Hepatocyte (in vitro differentiated cells): ENCODE results near the gene DOCK3. TPM values are rescaled to one million over a fixed set of nuclear protein-coding genes. Genes with fewer than 3 reads are reported as not detected.
"Not testable (repeated sequence)": the region's sequence is repeated elsewhere in the genome, so short reads cannot be mapped to it uniquely, and the experiment has no call there.

Experiments used
- DNase-seq: peaks from one replicate; pipeline ENCODE4 v3.0.0-alpha.2; 2016; ENCODE audit warnings: low spot score
- H2AFZ ChIP-seq: fragments of 200-600 bp; sonication (generic); 2 replicates; pipeline ENCODE4 v1.6.0; 2016; ENCODE audit warnings: antibody characterized with exemption, mild to moderate bottlenecking
- H3K27ac ChIP-seq: fragments of 200-600 bp; sonication (generic); 2 replicates; pipeline ENCODE4 v1.5.1; 2016; ENCODE audit warnings: mild to moderate bottlenecking
- H3K27me3 ChIP-seq: fragments of 200-600 bp; sonication (generic); 2 replicates; pipeline ENCODE4 v1.6.1; 2016
- H3K36me3 ChIP-seq: fragments of 200-600 bp; sonication (generic); replicated peaks from 2 replicates; pipeline ENCODE4 v1.5.1; 2016; ENCODE audit warnings: low read depth; ENCODE audit not compliant: insufficient read depth
- H3K4me1 ChIP-seq: fragments of 200-600 bp; sonication (generic); 2 replicates; pipeline ENCODE4 v1.5.1; 2016; ENCODE audit warnings: mild to moderate bottlenecking, moderate library complexity; ENCODE audit not compliant: insufficient read depth
- H3K4me2 ChIP-seq: fragments of 200-600 bp; sonication (generic); 2 replicates; pipeline ENCODE4 v1.6.0; 2016
- H3K4me3 ChIP-seq: fragments of 200-600 bp; sonication (generic); 2 replicates; pipeline ENCODE4 v1.5.1; 2016; ENCODE audit warnings: mild to moderate bottlenecking
- H3K79me2 ChIP-seq: fragments of 200-600 bp; sonication (generic); 2 replicates; pipeline ENCODE4 v1.6.0; 2017; ENCODE audit warnings: mild to moderate bottlenecking
- H3K9me2 ChIP-seq: fragments of 200-600 bp; sonication (generic); replicated peaks from 2 replicates; pipeline ENCODE4 v1.6.0; 2017; ENCODE audit warnings: mild to moderate bottlenecking; ENCODE audit not compliant: insufficient read depth
- H3K9me3 ChIP-seq: fragments of 200-600 bp; sonication (generic); 2 replicates; pipeline ENCODE4 v1.5.1; 2016; ENCODE audit warnings: low read depth, mild to moderate bottlenecking
- H4K20me1 ChIP-seq: fragments of 200-600 bp; sonication (generic); 2 replicates; pipeline ENCODE4 v1.6.0; 2016; ENCODE audit warnings: mild to moderate bottlenecking; ENCODE audit not compliant: insufficient read depth, poor library complexity, severe bottlenecking
- EZH2 ChIP-seq: fragments of 200-600 bp; sonication (generic); IDR thresholded peaks from 2 replicates; pipeline ENCODE4 v1.6.1; 2016; ENCODE audit warnings: antibody characterized with exemption, mild to moderate bottlenecking, borderline replicate concordance
- EZH2phosphoT487 ChIP-seq: fragments of 200-600 bp; sonication (generic); IDR thresholded peaks from one replicate; pipeline ENCODE4 v1.6.1; 2018; ENCODE audit warnings: antibody characterized with exemption, mild to moderate bottlenecking, low read depth, moderate library complexity; ENCODE audit not compliant: unreplicated experiment, severe bottlenecking
- WGBS: methylation state at CpG from one replicate; pipeline ENCODE4 v1.1.6; 2016; ENCODE audit warnings: low lambda C conversion rate; ENCODE audit errors: missing lambda C conversion rate; 5-methylcytosine and 5-hydroxymethylcytosine counted together
- polyA plus RNA-seq: library from polyadenylated mRNA; unstranded; fragments of >200 nt; fragmentation: Nextera tagmentation; extraction: Ambion mirVana; gene quantifications from 2 replicates; pipeline ENCODE4 v1.2.1, GENCODE V29; 2016
- total RNA-seq: library from RNA; depleted of rRNA; stranded (reverse); fragments of >200 nt; gene quantifications from 2 replicates; pipeline ENCODE4 v1.2.3, GENCODE V29; 2014
- TF ChIP-seq, protein P1 (sequence below): fragments of 200-600 bp; sonication (generic); IDR thresholded peaks from 2 replicates; pipeline ENCODE4 v1.5.1; 2016; ENCODE audit warnings: antibody characterized with exemption, mild to moderate bottlenecking; ENCODE audit not compliant: poor library complexity

DOCK3 gene
- total and polyA plus RNA-seq, 2 experiments from 2014 or later = 0.77 to 1.6 TPM

- TF ChIP-seq EZH2phosphoT487 = no peak
- no peak for TF ChIP-seq EZH2
- TF ChIP-seq, protein P1, sequence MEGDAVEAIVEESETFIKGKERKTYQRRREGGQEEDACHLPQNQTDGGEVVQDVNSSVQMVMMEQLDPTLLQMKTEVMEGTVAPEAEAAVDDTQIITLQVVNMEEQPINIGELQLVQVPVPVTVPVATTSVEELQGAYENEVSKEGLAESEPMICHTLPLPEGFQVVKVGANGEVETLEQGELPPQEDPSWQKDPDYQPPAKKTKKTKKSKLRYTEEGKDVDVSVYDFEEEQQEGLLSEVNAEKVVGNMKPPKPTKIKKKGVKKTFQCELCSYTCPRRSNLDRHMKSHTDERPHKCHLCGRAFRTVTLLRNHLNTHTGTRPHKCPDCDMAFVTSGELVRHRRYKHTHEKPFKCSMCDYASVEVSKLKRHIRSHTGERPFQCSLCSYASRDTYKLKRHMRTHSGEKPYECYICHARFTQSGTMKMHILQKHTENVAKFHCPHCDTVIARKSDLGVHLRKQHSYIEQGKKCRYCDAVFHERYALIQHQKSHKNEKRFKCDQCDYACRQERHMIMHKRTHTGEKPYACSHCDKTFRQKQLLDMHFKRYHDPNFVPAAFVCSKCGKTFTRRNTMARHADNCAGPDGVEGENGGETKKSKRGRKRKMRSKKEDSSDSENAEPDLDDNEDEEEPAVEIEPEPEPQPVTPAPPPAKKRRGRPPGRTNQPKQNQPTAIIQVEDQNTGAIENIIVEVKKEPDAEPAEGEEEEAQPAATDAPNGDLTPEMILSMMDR = no peak
- Histone ChIP-seq H3K4me1 (no peaks in the 10 kb centered on the region), H3K79me2 (no peaks in the 10 kb centered on the region), H3K4me2 (no peak overlapping the region), H3K36me3 (no peaks in the 10 kb centered on the region), H3K9me3 (no peaks in the 10 kb centered on the region), H3K4me3 (no peak overlapping the region), H3K9me2 (no peaks in the 10 kb centered on the region), H2AFZ (no peak overlapping the region), H4K20me1 (no peaks in the 10 kb centered on the region), H3K27ac (no peak overlapping the region), H3K27me3 (no peaks in the 10 kb centered on the region)
- no peak for DNase-seq
- WGBS = 72% methylated on average over 1 of the region's 1 CpG
These were observed 103.0 kb downstream of the DOCK3 start for GRCh38 chr3:50777680-50778079.

DNA sequence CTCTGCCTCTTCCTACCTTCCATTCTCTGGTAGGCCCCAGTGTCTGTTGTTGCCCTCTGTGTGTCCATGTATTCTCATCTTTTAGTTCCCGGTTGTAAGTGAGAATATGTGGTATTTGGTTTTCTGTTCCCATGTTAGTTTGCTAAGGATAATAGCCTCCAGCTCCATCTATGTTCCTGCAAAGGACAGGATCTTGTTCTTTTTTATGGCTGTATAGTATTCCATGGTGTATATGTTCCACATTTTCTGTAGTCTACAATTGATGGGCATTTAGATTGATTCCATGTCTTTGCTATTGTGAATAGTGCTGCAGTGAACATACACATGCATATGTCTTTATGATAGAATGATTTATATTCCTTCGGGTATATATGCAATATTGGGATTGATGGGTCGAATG, 107.0 kb downstream of the DOCK3 start:
- WGBS = 95% methylated on average over 3 of the region's 3 CpGs

GRCh38 chr3:50786631-50787030, 111.9 kb downstream of the DOCK3 start:
- TF ChIP-seq, protein P1 = no peak
- no peak for TF ChIP-seq EZH2
- TF ChIP-seq EZH2phosphoT487 = no peak
- H3K9me2 ChIP-seq = no peaks in the 10 kb centered on the region
- no peak overlapping the region for H3K27ac ChIP-seq
- no peaks in the 10 kb centered on the region for H3K9me3 ChIP-seq
- no peaks in the 10 kb centered on the region for H3K27me3 ChIP-seq
- no peaks in the 10 kb centered on the region for H3K36me3 ChIP-seq
- no peak overlapping the region for H2AFZ ChIP-seq
- WGBS = 96% methylated on average over 5 of the region's 5 CpGs
- no peaks in the 10 kb centered on the region for H3K79me2 ChIP-seq
- no peak overlapping the region for H3K4me2 ChIP-seq
- no peaks in the 10 kb centered on the region for H3K4me1 ChIP-seq
- no peak for DNase-seq
- no peak overlapping the region for H3K4me3 ChIP-seq
- H4K20me1 ChIP-seq = no peaks in the 10 kb centered on the region

More for the DNA sequence above, 107.0 kb downstream of the DOCK3 start:
- not testable (repeated sequence) for DNase-seq, H3K4me1 ChIP-seq, H2AFZ ChIP-seq, H3K4me3 ChIP-seq, H3K9me3 ChIP-seq, H3K9me2 ChIP-seq, H3K4me2 ChIP-seq, H3K27ac ChIP-seq, H3K36me3 ChIP-seq, H3K79me2 ChIP-seq, H4K20me1 ChIP-seq, H3K27me3 ChIP-seq

- H3K4me1 ChIP-seq, H3K9me3 ChIP-seq, H3K36me3 ChIP-seq, H3K27me3 ChIP-seq, H3K4me3 ChIP-seq, H3K79me2 ChIP-seq, H4K20me1 ChIP-seq, DNase-seq, H3K4me2 ChIP-seq, H2AFZ ChIP-seq, H3K9me2 ChIP-seq, H3K27ac ChIP-seq: not testable (repeated sequence)
- WGBS = 82% methylated on average over 3 of the region's 3 CpGs
These were observed 116.2 kb downstream of the DOCK3 start for GRCh38 chr3:50790894-50791293.

DNA sequence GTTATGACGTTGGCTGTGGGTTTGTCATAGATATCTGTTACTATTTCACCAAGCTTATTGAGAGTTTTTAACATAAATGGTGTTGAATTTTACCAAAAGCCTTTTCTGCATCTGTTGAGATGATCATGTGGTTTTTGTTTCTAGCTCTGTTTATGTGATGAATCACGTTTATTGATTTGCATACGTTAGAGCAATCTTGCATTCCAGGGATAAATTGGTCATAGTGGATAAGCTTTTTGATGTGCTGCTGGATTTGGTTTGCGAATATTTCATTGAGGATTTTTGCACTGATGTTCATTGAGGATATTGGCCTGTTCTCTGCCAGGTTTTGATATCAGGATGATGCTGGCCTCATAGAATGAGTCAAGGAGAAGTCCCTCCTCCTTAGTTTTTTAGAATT, 117.8 kb downstream of the DOCK3 start:
- no peak for DNase-seq
- no peak overlapping the region for H3K4me2 ChIP-seq
- no peaks in the 10 kb centered on the region for H3K27me3 ChIP-seq
- H2AFZ ChIP-seq = no peak overlapping the region
- H3K4me3 ChIP-seq = no peak overlapping the region
- no peaks in the 10 kb centered on the region for H4K20me1 ChIP-seq
- H3K9me2 ChIP-seq = no peaks in the 10 kb centered on the region
- H3K79me2 ChIP-seq = no peaks in the 10 kb centered on the region
- no peaks in the 10 kb centered on the region for H3K4me1 ChIP-seq
- WGBS = 89% methylated on average over 4 of the region's 4 CpGs
- no peak overlapping the region for H3K27ac ChIP-seq
- TF ChIP-seq EZH2phosphoT487 = no peak
- no peak for TF ChIP-seq EZH2
- TF ChIP-seq, protein P1 = no peak
- H3K36me3 ChIP-seq = no peaks in the 10 kb centered on the region
- H3K9me3 ChIP-seq = no peaks in the 10 kb centered on the region

DNA sequence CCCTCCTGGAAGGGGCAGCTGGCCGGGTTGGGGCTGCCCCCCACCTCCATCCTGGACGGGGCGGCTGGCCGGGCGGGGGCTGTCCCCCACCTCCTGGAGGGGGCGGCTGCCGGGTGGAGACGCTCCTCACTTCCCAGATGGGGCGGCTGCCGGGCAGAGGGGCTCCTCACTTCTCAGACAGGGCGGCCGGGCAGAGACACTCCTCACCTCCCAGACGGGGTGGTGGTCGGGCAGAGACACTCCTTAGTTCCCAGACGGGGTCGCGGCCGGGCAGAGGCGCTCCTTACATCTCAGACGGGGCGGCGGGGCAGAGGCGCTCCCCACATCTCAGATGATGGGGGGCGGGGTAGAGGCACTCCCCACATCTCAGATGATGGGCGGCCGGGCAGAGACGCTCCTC, 129.1 kb downstream of the DOCK3 start:
- not testable (repeated sequence) for H3K27ac ChIP-seq, H2AFZ ChIP-seq, DNase-seq, H3K36me3 ChIP-seq, H3K9me3 ChIP-seq, H4K20me1 ChIP-seq, H3K4me2 ChIP-seq, H3K9me2 ChIP-seq, H3K4me1 ChIP-seq, H3K79me2 ChIP-seq, H3K4me3 ChIP-seq, H3K27me3 ChIP-seq
- 100% methylated on average over 6 of the region's 27 CpGs for WGBS

GRCh38 chr3:50804376-50804775, 129.6 kb downstream of the DOCK3 start:
- H3K4me3 ChIP-seq, H3K9me3 ChIP-seq, H4K20me1 ChIP-seq, H3K36me3 ChIP-seq, DNase-seq, H3K4me1 ChIP-seq, H2AFZ ChIP-seq, H3K9me2 ChIP-seq, H3K27me3 ChIP-seq, H3K4me2 ChIP-seq, H3K79me2 ChIP-seq, H3K27ac ChIP-seq: not testable (repeated sequence)
- 97% methylated on average over 19 of the region's 20 CpGs for WGBS
